GM18508 (cell line): Measurements from ENCODE around the gene PFKP.

Experiments
- ATAC-seq: cut with Tn5 transposase; IDR thresholded peaks from one replicate; pipeline ENCODE4 v1.9.1; 2021; ENCODE audit warnings: moderate number of reproducible peaks; ENCODE audit not compliant: insufficient read depth, unreplicated experiment

Gene PFKP

GRCh38 chr10:3067118-3067858 lies at the start of gene PFKP:
TSS of gene PFKP (plus strand) at chr10:3067548. CDS start at chr10:3067596, 48 bp downstream.
- no peak for ATAC-seq

DNA sequence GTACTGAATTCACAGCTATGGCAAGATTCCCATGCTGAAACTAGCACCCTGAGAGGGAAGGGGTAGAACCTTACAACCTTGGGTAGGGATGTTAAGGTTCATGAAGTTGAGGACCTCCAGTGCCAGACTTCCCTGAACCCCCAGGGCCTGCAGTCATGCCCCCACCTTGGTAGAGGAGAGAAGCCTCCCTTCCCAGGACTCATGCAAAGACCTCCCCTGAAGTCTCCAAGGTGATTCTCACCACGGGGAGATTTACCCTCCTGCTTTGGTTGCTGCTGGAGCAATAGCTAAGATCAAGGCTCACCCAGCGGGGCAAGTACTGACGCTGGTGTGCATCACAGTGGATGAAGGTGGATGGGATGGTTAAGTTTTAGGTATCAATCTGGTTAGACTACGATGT lies 49.1 kb upstream of the PFKP start:
- ATAC-seq, result no peak

DNA sequence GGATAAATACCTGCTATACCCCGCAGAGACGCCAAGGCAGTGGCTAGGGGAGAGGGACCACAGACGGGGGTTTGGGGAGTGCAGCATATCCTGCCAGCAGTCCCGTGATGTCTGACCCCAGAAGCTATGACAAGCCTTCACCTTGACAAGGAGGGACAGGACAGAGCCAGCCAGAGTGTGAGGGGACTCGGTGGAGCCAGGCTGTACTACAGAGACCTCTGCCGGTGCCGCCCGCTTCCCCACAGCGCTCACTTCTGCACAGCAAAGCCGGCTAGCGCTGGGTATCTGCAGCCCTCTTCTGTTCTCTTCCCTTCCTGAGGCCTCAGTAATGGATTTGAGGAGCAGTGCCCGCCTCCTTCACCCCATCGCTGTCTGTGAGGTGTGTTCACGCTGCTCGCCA lies 47.0 kb upstream of the PFKP start:
- no peak for ATAC-seq

GRCh38 chr10:3020881-3021280 lies 46.5 kb upstream of the PFKP start:
- ATAC-seq, result no peak

GRCh38 chr10:3022027-3022426 lies 45.3 kb upstream of the PFKP start:
- no peak for ATAC-seq

DNA sequence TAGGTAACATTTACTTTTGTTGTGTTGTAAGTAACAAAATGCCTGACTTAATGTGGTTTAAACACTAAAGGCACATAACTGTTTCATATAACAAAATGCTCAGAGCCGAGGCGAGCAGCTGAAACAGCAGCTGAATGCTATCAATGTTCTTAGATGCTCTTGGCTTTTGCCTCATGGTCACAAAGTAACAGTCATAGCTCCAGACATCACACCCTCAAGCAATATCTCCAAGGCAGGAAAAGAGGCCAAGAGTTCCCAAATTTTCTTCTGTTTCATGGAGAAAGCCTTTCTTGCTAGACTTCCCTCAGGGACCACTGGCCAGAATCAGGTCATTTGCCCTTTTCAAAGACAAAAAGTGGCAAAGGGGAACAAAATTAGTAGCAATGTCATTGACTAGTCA lies 43.5 kb upstream of the PFKP start:
- ATAC-seq, result no peak

DNA sequence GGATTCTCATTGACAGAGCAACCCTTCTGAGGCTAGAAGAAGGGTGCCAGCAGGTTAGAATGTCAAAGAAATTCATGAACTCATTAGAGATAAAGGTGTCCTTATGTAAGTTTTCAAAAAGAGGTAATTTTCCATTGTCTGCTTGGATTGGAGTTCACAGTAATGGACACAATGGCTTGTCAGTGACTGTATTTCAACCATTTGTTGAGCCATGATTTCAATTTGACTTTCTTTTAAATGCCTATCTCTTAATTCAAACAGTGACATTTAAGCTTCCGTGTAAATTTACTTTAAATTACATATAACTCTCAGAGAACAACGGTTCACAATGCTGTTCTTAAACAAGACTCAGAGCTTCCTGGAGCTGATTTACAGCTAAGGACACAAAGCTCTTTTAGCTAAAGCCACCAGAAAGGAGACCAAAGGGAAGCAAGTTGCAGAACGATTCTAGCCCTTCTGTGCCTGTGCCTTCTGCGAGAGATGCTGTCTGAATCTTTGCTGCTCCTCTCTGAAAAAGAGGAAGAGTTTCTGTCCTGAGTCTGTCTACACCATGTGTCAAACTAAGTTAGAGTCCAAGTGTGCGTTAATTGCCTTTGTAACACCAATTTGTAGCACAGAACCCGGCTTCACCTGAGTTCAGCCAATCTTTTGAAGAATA lies 42.2 kb upstream of the PFKP start:
- ATAC-seq, result no peak

GRCh38 chr10:3027866-3028265 lies 39.5 kb upstream of the PFKP start:
- ATAC-seq, result no peak

DNA sequence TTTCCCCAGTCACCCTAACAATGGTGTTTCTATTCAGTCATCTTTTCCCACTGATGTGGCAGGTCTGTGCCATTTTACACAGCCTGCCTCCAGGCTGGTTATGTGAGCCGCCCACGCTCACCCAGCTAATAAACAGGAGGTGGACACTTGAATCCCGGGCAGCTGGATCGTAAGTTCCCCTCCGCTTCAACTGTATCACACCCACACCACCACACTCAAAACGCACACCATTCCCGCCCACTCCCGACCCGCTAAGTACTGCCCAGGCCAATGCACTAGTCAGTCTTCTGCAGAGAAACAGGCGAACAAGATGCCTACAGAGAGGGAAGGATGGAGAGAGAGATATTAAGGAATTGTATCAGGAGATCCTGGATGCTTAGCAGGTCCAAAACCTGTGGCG lies 38.9 kb upstream of the PFKP start:
- no peak for ATAC-seq

DNA sequence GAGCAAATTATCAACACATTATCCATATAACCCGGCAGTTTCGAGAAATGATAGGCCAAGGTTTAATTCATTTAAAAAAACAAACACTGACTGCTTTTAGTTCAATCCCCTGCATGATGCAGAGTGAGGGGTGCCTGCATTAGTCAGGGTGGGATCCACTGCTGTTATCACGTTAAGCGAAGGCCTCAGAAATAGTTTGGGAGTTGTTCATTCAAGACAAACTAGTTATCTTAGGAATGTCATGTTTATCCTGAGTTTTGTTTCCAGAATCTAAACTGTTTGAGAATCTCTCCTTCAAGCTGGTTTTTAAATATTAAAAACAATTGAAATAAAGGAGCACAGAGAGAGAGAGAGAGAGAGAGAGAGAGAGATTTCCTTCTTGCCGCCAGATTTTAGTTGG lies 36.6 kb upstream of the PFKP start:
- ATAC-seq, result no peak

DNA sequence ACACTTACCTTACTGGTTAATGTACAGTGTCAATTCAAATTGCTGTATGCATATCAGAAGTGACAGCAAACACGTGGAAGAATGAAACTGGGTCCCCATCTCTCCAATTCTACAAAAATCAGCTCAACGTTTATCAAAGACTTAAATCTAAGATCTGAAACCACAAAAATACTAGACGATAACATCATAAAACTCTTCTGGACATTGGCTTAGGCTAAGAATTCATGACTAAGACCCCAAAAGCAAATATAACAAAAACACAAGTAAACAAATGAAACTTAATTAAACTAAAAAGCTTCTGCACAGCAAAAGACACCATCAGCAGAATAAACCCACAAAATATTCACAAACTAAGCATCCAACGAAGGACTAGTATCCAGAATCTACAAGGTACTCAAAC lies 35.9 kb upstream of the PFKP start:
- ATAC-seq, result no peak

- no peak for ATAC-seq
These were observed 33.4 kb upstream of the PFKP start for GRCh38 chr10:3033925-3034324.

DNA sequence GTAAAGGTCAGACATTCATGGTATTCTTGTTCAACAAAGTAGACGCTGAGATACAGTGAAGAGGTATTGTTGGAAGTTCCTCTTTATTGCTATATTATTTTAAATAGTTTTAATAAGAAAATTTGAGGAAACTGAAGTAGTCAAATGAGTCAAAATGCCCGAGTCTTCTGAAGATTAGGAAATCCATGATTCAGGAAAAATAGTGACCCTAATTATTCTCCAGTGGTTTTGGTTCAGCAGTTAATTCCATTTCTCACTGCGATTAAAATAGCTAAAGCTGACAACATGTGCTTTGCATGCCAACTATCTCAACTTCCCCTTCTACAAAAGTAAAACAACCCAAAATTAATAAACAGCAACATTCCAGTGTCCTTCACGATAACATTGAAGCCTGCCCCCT lies 32.7 kb upstream of the PFKP start:
- no peak for ATAC-seq

- ATAC-seq, result peak; percentile 94
These were observed 31.0 kb upstream of the PFKP start for GRCh38 chr10:3036155-3037021.

GRCh38 chr10:3037182-3037581 lies 30.2 kb upstream of the PFKP start:
- ATAC-seq, result no peak

DNA sequence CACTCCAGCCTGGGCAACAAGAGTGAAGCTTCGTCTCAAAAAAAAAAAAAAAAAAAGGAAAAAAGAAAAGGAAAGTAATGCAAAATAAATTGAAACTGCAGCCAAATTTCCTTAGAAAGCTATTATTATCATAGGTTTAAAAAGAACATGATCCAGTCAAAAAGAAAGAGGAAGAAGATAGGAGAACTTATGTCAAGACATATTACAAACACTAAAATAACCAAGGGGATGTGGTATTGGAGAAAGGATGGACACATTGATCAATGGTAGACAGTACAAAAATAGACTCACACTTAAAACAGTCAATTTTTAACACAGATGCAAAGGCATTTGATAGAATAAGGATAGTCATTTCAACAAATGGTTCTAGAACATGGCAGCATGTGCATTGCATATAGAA lies 27.3 kb upstream of the PFKP start:
- ATAC-seq, result no peak

DNA sequence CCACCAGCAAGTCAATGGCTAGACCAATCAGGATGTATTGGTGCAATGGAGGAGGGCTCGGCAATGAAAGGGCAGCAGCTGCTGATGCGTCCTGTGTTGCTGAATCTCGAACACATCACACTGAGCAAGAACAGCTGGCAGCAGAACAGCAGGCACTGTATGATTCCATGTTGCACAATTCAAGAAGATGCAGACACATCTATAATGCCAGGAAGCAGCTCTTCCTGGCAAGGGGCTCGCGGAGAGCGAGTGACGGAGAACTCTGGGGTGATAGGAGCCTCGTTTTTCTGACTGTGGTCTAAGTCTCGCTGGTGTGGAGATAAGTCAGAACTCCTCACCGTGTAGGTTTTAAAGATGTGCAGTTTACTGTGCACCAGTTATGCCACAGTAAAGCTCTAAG lies 24.8 kb upstream of the PFKP start:
- no peak for ATAC-seq

- ATAC-seq, result no peak
These were observed 23.6 kb upstream of the PFKP start for GRCh38 chr10:3043512-3044368.

DNA sequence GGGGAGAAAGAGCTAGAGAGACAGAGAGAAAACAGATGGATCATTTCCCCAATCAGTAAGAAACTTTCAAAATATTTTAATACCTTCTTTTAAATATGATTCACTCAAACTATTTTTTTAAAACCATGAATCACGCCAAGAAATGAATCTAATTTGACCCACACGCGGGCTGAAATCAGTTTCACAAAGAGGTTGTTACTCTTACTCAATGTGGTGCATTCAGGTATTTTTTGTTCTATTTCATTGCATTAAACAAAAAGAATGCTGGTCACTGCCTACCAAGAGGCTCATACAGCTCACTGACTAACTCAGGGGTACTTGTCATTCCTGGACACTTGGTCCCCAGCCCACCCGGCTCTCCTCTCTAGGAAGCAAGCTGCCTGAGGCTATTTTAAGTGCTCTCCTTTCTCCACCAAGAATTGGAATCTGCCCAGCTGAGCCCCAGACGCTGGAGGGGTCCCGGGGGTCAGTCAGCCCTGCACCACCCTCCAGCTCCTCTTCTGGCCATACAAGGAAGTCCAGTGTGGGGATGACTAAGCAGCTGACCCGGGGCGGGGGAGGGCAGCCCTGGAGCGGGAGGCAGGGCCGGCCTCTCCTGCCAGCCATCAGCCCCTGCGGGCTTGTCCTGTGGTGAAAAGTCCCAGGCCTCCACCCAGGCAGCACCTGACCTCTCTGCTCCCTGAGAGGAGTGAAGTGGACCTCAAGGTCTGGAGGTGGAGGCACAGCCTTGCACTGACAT lies 21.7 kb upstream of the PFKP start:
- ATAC-seq, result no peak
